Measurements from ENCODE around the gene RPS15.

The RPS15 gene

GRCh38 chr19:1447504-1447903 lies 9.3 kb downstream of the RPS15 start:
- in situ Hi-C loops (cut with HindIII; ENCODE audit: low pct_ligation_motif_present, low pct_unique_long_range_greater_than_20kb, low sequenced_read_pairs): no loop called here
- no peak for DNase-seq

DNA sequence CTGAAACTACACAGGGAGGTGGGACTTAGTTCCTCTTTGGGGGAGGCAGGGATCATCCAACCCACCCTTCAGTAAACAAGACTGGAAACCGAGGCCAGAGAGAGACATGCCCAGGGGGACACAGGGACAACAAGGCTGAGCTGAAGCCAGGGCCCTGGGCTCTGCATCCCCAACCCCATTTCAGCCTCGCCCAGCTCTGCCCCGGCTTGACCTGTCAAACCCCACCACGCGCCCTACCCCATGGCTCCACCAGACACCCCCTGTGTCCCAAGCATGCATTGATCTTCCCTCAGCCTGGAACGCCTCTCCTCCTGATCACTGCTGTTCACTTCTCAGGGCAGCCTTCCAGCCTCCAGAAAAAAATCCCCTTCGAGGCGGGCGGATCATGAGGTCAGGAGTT lies 9.7 kb downstream of the RPS15 start:
- in situ Hi-C loops (cut with HindIII; ENCODE audit: low pct_ligation_motif_present, low pct_unique_long_range_greater_than_20kb, low sequenced_read_pairs): no loop called here
- no peak for DNase-seq

- peak; percentile 22 for DNase-seq
- in situ Hi-C loops (cut with HindIII; ENCODE audit: low pct_ligation_motif_present, low pct_unique_long_range_greater_than_20kb, low sequenced_read_pairs): no loop called here
These were observed 11.6 kb downstream of the RPS15 start, which contains the start of gene APC2 for GRCh38 chr19:1449467-1450442. Gene APC2 (plus strand): TSS chr19:1450121. CDS start chr19:1453002, 2,881 bp downstream.

DNA sequence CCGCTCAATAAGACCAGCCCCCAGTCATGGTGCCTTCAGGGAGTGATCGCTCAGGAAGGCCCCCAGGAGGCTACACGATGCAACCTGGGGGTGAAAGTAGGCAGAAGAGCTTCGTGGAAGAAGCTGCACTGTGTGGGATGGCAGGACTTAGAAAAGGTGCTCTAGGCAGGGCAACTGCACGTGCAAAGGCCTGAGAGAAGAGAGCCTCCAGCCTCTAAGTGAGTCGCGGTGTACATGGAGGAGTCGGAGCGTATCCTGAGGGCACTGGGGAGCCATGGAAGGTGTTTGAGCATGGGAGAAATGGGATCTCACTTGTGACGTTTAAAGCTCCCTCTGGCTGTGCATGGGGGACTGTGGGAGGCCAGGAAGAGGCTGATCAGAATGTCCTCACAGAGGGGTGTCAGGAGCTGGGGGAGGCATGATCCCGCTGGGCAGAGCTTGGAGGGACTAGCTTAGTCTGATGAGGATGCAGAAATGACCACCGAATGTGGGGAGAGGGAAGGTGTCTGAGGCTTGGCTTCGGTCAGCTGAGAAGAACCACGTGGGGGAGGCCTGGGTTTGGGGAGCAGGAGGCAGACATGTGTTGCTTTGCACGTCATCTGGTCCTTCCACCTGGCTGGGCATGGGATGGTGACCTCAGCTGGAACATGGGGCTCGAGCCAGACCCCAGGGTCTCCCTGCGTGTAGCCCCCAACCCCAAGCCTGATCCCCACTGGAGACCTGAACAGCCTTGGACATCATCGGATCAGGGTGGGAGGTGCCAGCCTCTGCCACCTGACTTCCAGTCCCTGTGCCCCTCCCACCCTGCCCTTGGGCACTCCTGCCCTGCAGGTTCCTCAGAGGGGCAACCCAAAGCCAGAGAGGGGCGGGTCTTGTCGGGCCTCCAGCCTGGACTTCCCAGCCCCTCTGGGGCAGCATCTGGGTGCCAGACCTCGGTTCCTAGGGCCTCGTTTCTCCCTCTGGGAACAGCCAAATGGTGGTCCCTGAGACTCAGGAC lies 12.8 kb downstream of the RPS15 start:
- in situ Hi-C loops (cut with HindIII; ENCODE audit: low pct_ligation_motif_present, low pct_unique_long_range_greater_than_20kb, low sequenced_read_pairs): no loop called here
- no peak for DNase-seq

DNA sequence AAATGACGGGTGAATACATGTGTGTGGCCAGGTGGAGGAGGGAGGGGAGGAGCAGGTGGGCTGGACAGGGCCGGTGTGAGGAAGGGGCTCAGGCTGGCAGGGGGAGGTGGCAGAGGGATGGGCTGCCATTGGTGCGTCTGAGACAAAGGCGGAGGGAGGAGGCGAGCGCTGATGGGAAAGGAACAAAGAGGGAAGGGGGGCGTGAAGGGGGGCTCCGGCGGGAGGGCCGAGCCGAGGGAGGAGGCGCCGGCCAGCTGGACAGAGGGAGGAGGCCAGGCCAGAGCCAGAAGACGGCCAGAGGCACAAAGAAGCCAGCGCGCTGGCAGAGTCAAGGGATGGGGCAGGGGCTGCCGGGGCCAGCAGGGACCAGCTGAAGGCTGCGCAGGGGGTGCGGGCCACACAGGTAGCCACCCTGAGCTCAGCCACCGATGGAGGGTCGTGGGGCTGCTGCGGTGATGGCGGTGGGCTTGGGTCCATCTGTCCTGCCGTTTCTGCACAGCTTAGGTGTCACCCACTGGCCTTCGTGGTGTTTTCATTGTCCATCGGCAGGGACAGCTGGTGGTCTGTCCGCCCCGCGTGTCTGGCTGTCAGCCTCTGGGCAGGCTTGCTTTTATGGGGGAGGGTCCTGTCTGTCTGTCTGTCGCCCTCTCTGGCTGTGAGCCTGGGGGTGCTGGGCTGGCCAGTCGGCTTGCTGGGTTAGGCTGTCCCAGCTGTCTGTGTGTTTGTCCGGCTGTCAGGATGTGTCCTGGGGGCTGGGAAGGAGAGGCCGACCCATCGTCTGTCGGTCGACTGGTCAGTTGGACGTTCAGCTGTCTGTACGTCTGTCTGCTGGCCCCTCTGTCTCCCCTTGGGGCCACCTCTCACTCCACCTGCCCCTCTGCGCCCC lies 14.0 kb downstream of the RPS15 start:
- in situ Hi-C loops (cut with HindIII; ENCODE audit: low pct_ligation_motif_present, low pct_unique_long_range_greater_than_20kb, low sequenced_read_pairs): no loop called here
- DNase-seq: no peak

DNA sequence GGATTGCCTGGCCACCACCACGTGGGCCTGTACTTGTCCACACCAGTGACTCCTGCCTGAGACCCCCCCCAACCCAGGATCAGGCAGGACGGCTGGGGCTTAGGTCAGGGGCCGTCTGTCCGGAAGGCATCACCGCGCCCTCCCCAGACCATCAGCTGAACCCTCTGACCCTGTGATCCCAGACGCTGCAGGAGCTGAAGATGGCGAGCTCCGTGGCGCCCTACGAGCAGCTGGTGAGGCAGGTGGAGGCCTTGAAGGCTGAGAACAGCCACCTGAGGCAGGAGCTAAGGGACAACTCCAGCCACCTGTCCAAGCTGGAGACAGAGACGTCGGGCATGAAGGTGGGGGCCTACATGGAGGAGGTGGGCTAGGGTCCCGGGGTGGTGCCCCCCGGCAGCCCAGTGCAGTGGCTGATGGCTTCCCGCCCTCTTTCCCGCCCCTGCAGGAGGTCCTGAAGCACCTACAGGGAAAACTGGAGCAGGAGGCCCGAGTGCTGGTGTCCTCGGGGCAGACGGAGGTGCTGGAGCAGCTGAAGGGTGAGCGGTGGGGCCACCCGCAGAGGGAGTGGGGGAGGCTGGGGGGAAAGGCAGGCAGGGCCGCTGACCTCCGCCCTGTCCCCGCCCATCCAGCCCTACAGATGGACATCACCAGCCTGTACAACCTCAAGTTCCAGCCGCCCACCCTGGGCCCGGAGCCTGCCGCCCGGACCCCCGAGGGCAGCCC lies 14.8 kb downstream of the RPS15 start:
- DNase-seq: no peak
- in situ Hi-C loops (cut with HindIII; ENCODE audit: low pct_ligation_motif_present, low pct_unique_long_range_greater_than_20kb, low sequenced_read_pairs): no loop called here

DNA sequence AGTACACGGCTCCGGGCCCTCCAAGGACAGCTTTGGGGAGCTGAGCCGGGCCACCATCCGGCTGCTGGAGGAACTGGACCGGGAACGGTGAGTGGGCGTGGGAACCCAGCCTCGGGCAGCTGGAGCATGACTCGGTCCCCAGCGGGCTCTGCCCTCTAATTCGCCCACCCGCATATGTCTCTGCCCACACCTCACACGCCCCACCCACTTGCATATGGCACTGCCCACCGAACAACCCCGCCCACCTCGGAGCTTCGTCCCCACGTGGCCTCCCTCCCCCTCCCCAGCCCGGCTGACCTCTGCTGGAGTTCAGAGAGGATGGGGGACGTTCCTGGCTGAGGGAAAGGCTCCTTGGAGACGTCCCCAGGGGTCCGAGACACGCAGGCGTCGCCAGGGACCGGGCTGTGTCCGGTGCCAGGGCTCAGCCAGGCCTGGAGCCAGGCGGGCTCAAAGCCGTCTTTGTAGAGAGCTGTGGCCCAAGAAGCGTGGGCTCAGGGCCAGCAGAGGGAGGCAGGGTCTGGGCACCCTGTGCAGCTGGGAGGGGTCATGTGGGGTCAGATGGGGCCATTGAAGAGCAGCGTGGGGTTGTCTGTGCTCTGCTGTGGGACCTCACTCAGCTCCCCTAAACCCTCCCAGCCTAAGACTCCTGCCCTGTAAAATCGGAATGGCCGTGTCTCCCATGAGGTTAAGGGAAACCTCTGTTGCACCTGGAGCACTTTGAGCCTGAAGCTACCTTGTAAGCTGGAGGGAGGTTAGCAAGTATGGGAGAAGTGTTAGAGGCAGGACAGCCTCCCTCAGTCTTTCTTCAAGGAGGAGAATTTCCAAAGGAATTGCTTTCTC lies 15.5 kb downstream of the RPS15 start:
- DNase-seq: no peak
- in situ Hi-C loops (cut with HindIII; ENCODE audit: low pct_ligation_motif_present, low pct_unique_long_range_greater_than_20kb, low sequenced_read_pairs): no loop called here

DNA sequence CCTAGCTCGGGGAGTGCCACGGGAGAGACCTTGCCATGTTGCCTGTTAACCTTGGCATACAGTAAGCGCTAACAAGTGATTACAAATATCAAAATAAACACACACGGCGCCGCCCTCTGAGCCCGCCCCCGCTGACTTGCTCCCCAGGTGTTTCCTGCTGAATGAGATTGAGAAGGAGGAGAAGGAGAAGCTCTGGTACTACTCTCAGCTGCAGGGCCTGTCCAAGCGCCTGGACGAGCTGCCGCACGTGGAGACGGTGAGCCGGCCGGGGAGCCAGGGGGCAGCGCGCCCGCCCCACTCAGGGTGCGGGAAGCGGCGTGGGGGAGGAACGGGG lies 16.8 kb downstream of the RPS15 start:
- DNase-seq: no peak
- in situ Hi-C loops (cut with HindIII; ENCODE audit: low pct_ligation_motif_present, low pct_unique_long_range_greater_than_20kb, low sequenced_read_pairs): no loop called here

GRCh38 chr19:1455336-1456120 lies 17.3 kb downstream of the RPS15 start:
- in situ Hi-C loops (cut with HindIII; ENCODE audit: low pct_ligation_motif_present, low pct_unique_long_range_greater_than_20kb, low sequenced_read_pairs): no loop called here
- peak; percentile 38 for DNase-seq

DNA sequence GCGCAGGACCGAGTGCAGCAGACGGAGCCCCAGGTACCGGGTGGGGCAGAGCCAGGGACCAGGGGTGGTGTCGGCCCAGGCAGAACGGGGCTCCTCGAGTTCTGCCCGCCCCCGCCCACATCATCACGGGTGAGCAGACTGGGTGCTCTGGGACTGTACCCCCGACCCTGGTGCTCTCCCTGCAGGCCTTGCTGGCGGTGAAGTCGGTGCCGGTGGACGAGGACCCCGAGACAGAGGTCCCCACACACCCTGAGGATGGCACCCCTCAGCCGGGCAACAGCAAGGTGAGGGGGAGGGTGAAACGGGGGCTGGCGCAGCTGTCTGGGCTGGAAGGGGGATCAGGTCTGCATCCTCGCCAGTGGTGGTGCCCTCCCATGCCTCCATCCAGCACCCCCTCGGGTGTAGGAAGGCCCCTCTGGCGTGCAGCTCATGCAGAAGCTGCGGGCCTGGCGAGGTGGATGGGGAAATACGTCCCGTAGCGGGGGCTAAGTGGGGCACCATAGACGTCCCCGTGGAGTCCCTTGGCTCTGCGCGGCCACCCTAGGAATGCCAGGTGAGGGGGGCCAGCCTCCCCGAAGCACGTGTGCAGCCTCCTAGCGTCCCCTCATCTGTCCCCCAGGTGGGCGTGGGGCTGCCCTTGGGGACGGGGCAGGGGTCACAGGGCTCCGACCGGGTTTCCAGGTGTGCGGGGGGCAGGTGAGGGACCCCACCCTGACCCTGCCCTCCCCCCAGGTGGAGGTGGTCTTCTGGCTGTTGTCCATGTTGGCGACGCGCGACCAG lies 18.1 kb downstream of the RPS15 start:
- in situ Hi-C loops (cut with HindIII; ENCODE audit: low pct_ligation_motif_present, low pct_unique_long_range_greater_than_20kb, low sequenced_read_pairs): no loop called here
- DNase-seq: no peak

DNA sequence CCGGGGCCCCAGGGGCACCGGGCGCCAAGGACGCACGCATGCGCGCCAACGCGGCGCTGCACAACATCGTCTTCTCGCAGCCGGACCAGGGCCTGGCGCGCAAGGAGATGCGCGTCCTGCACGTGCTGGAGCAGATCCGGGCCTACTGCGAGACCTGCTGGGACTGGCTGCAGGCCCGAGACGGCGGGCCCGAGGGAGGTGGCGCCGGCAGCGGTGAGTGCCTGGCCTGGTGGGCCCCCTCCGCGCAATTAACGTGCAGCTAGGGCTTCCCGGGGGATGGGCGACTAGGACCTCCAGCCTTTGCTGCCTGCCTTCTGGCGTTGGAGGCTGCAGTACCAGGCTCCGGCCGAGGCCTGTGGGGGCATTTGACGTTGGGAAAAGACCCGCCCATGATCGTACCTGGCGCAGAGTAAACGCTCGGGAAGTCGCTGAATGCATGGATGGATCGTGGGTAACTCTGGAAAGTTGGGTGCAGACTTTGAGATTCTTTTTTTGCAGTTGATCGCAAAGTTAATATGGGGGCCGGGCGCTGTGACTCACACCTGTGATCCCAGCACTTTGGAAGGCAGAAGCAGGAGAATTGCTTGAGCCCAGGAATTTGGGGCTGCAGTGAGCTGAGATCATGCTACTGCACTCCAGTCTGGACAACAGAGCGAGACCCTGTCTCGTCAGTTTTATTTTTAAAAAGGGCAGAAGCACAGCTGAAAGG lies 19.0 kb downstream of the RPS15 start:
- in situ Hi-C loops (cut with HindIII; ENCODE audit: low pct_ligation_motif_present, low pct_unique_long_range_greater_than_20kb, low sequenced_read_pairs): no loop called here
- no peak for DNase-seq

DNA sequence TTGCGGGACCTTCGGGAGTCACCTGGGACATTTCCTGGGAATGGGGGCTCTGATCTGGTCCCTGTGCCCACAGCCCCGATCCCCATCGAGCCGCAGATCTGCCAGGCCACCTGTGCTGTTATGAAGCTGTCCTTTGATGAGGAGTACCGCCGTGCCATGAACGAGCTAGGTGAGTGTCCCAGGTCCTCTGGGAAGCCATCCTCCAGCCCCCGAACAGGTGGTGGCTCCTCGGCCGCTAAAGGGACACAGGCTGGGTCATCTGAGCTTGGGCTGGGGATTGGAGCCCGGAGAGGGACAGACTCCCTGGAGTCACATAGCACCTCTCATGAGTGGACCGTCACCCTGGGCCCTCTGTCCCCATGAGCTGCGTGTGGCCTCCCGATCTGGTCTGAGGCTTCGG lies 19.7 kb downstream of the RPS15 start:
- in situ Hi-C loops (cut with HindIII; ENCODE audit: low pct_ligation_motif_present, low pct_unique_long_range_greater_than_20kb, low sequenced_read_pairs): no loop called here
- no peak for DNase-seq

DNA sequence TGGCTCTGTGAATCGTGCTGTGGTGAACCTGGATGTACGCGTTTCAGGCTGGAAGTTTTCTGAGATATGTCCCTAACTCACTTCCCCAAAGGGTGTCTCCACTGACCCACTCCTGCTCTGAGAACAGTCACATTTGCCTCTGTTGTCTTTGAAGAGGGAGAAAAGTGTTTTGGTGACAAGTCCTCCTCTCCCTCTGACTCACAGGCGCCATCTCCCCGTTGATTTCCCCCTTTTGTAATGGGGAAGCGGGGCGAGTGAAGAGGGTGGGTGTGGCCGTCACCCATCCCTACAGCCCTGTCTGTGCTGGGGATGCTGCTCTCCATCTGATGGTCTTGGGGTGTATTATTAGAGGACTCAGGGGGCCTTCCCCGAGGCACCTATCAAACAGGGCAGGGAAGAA lies 21.3 kb downstream of the RPS15 start:
- DNase-seq: no peak
- in situ Hi-C loops (cut with HindIII; ENCODE audit: low pct_ligation_motif_present, low pct_unique_long_range_greater_than_20kb, low sequenced_read_pairs): no loop called here

GRCh38 chr19:1460033-1460995 lies 22.1 kb downstream of the RPS15 start:
- no peak for DNase-seq
- in situ Hi-C loops (cut with HindIII; ENCODE audit: low pct_ligation_motif_present, low pct_unique_long_range_greater_than_20kb, low sequenced_read_pairs): no loop called here

All from ACHN (cell line).